ENCODE measurements around the gene PRKAG1.

GRCh38 chr12:49055092-49055491 lies 36.5 kb upstream of the PRKAG1 start:
- no peak for TF ChIP-seq POLR2A (IDR thresholded peaks at IDR 0.05; ENCODE audit: low read depth, low read length)
- no peak for TF ChIP-seq TAF1 (IDR thresholded peaks at IDR 0.05; ENCODE audit: borderline replicate concordance, low read depth, low read length)

Data from GM12892 (cell line).